BJ (cell line): ENCODE measurements around the gene KIAA1586. TPM values are rescaled to one million over a fixed set of nuclear protein-coding genes. Genes with fewer than 3 reads are reported as not detected.

ENCODE experiments used
- CTCF ChIA-PET: fragments of 350-600 bp; formaldehyde crosslinking; extraction: SDS; loops from one replicate; lab custom pipeline; 2021; ENCODE audit warnings: antibody characterized with exemption, inconsistent platforms; lab: Yijun Ruan, JAX
- POLR2A ChIA-PET: fragments of 300-600 bp; sonication (Branson Sonifier 250); formaldehyde crosslinking; extraction: SDS; loops from one replicate; lab custom pipeline; 2021; ENCODE audit warnings: antibody characterized with exemption; lab: Charles Lee
- DNase-seq: peaks from one replicate; pipeline ENCODE4 v3.0.0-alpha.2; 2011; ENCODE audit warnings: low read depth
- H3K27me3 ChIP-seq: 2 replicates; pipeline ENCODE4 v1.6.0; 2011; ENCODE audit warnings: low read length; ENCODE audit not compliant: control insufficient read depth, insufficient read depth
- H3K36me3 ChIP-seq: 2 replicates; pipeline ENCODE4 v1.5.1; 2011; ENCODE audit warnings: low read length; ENCODE audit not compliant: control insufficient read depth, insufficient read depth
- H3K4me3 ChIP-seq: 2 replicates; pipeline ENCODE4 v1.5.1; 2011; ENCODE audit warnings: low read depth, mild to moderate bottlenecking, control low read depth, low read length
- CTCF ChIP-seq: IDR thresholded peaks from 2 replicates; pipeline ENCODE4 v1.5.1; 2011; ENCODE audit warnings: low read depth, mild to moderate bottlenecking, control low read depth, inconsistent platforms, low read length, moderate library complexity; ENCODE audit not compliant: insufficient read depth
- polyA plus RNA-seq: library from polyadenylated mRNA; depleted of rRNA; stranded (reverse); fragments of >200 nt; gene quantifications from 2 replicates; pipeline ENCODE4 v1.2.3, GENCODE V29; 2011

KIAA1586 gene
- polyA plus RNA-seq, 1 experiment: 2.3 TPM

GRCh38 chr6:57069920-57070331, 23.4 kb downstream of the KIAA1586 start:
- ChIA-PET POLR2A (no interaction called here), CTCF (no interaction called here)
- no peak for DNase-seq

GRCh38 chr6:57072108-57072507, 25.6 kb downstream of the KIAA1586 start:
- DNase-seq: no peak
- H3K36me3 ChIP-seq: no peaks in the 10 kb centered on the region
- TF ChIP-seq CTCF: no peak
- H3K4me3 ChIP-seq: no peak overlapping the region
- CTCF ChIA-PET: interaction anchor here (1.0 kb wide), 1 partner anchor 46 kb away, joined by 3 read pairs; no protein-coding TSS in a partner anchor
- no peaks in the 10 kb centered on the region for H3K27me3 ChIP-seq
- POLR2A ChIA-PET: no interaction called here

More at GRCh38 chr6:57069920-57070331, 23.4 kb downstream of the KIAA1586 start:
- Histone ChIP-seq H3K36me3 (no peaks in the 10 kb centered on the region), H3K27me3 (no peaks in the 10 kb centered on the region), H3K4me3 (no peak overlapping the region)
- TF ChIP-seq CTCF: no peak

GRCh38 chr6:57074383-57074782, 27.9 kb downstream of the KIAA1586 start:
- Histone ChIP-seq H3K36me3 (no peaks in the 10 kb centered on the region), H3K4me3 (no peak overlapping the region), H3K27me3 (no peaks in the 10 kb centered on the region)
- CTCF ChIA-PET: no interaction called here
- no peak for TF ChIP-seq CTCF
- no peak for DNase-seq
- POLR2A ChIA-PET: no interaction called here

- no peak for TF ChIP-seq CTCF
- CTCF ChIA-PET: no interaction called here
- DNase-seq: no peak
- Histone ChIP-seq H3K36me3 (no peaks in the 10 kb centered on the region), H3K27me3 (no peaks in the 10 kb centered on the region), H3K4me3 (no peak overlapping the region)
- POLR2A ChIA-PET: no interaction called here
These were observed 28.6 kb downstream of the KIAA1586 start for GRCh38 chr6:57075092-57075491.

GRCh38 chr6:57078531-57079207, 32.2 kb downstream of the KIAA1586 start:
- H3K4me3 ChIP-seq: no peak overlapping the region
- no peaks in the 10 kb centered on the region for H3K36me3 ChIP-seq
- no peak for TF ChIP-seq CTCF
- CTCF ChIA-PET: interaction anchor here (0.6 to 1.0 kb wide), 4 partner anchors 10 to 16 kb away, joined by 3 read pairs; partner anchors contain the start of gene ZNF451
- no peaks in the 10 kb centered on the region for H3K27me3 ChIP-seq
- POLR2A ChIA-PET: no interaction called here
- DNase-seq: no peak
